Amygdala (tissue), 56 donors: ENCODE measurements around the gene CD82.

Experiments
- DNase-seq, 56 donors: peaks; one replicate each; lab custom pipeline; 2025; lab: John Stamatoyannopoulos, UW

Gene CD82

DNA sequence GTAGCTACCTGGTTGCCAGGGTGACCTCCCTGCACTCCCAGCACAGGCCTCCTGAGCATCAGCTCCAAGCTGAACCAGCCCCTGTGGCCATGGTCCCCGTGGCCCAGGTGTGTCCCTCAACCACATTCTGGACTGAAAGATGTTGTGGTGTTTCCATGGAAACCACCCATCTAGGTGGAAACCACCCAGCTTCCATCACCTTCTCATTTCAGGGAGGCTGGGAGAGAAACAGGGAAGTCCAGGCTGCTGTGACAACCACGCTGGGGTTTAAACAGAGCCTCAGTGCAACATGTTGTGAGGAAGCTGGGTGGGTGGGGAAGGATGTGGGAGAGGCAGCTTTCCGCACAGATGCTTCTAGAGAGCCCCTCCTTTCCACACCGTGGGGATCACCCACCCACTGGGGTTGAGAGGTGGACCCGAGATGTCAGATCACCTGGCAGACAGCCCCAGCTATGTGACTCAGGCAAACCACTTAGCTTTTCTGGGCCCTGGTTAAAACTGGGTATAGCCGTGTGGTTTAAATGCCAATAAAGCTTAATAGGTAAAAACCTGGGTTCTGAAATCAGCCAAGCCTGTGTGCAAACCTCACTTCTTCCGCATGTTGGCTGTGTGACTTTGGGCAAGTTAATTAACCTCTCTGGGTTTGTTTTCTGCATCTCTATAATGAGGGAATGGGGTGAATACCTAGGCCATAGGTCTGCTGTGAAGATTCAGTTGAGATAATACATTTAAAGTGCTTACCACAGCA, 46.4 kb downstream of the CD82 start:
- DNase-seq = peak in 4 of 56 donors; percentile 14 to 34 (median 26)

DNA sequence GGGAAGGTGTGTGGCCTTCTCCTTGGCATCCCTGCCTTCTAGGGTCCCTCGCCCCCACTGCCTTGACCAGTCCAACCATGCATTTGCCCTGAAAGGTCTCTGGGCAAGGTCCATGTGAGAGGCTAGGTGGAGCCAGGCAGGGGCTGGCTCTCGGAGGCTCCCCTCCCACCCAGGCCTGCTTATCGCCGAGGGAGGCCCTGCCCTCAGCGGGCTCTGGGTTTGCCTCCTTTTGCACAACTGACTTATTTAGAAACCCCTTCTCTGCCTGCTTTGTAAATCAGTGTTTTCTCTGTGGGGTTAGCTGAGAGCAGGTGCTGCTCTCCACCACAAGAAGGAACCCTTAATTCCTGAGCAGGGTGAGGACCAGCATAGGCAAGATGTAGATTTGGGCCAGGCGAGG, 47.7 kb downstream of the CD82 start:
- no peak for DNase-seq

DNA sequence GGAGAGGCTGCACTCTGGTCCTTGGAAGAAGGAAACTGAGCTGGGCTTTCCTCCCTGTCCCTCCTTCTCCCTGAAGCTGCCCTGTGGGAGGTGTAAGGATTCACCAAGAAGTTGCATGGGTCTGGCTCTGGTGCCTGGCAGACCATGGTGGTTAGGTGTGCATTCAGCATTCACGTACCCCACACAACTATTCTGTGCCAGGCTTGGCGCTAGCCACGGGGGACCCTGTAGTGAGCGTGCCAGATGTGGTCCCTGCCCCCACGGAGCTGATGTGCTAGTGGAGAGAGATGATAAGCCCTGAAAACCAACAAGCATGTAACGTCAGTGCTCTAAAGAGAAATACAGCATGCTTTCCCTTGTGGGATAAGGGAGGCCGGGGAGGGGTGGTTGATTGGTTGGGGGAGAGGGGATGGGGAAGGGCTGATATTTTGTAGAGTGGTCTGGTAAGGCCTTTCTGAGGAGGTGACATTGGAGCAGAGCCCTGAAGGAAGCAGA, 48.9 kb downstream of the CD82 start:
- no peak for DNase-seq

DNA sequence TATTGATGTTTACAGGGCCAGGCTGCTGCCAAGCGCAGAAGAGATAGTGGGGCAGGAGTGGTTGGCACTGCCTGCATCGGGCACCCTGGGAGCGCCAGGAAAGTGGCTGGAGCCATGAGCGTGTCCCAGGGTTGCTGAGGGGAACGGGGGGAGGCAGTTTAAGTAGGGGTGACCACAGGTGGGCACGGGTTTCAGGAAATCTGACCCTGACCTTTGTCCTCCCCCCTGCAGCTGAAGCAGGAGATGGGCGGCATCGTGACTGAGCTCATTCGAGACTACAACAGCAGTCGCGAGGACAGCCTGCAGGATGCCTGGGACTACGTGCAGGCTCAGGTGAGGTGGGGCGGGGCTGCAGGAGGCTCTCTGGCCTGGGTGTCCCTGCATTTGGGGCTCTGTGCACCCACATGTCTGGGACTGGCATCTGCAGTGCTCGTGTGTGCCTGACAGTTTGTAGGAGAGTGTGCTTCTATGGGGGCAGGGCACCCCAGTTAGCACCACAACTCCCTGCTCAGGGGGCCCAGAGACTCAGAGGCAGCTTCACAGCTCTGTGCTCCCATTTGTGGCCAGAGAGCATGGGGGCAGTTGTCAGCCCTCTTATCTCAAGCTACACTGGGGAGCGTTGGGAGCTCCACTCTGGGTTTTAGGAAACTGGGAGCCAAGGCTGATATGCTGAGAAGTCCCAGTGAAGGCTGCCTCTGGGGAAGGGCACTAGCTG, 49.7 kb downstream of the CD82 start:
- DNase-seq = no peak

DNA sequence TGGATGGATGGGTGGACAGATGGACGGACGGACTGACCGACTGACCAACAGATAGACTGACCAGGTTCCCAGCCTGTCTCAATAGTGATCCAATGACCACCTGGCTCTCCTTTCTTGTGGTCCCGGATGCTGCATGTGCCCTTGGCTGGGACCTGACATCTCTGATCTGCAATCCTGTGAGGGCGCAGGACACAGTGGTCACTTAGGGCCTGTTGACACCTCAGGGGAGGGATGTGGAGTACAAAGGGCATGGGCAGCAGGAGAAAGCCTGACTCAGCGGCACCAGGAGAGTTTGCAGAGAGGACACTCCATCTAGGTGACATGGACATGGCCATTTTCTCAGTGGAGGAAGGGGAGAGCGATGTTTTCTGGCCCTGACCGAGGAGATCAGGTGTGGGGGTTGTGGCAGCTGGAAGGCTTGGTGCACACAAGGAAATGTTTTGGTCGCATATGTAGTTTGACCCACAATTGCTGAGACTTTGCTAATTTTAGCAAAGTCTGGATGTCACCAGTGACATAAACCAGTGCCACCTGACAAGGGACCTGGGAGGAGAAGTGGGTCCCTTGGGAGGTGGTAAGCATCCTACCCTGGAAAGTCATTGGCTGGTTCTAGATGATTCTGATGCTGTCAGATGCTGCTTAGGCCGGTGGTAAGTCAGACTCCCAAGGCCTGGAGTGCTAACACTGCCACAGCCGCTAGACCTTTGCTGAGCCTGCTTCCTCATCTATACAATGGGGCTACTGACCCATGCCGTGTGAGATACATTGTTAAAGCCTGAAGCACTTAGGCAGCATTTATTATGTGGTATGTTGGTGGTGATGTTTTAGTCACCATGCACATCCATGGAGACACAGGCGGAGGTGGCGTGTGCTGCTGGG, 50.7 kb downstream of the CD82 start:
- DNase-seq = no peak

DNA sequence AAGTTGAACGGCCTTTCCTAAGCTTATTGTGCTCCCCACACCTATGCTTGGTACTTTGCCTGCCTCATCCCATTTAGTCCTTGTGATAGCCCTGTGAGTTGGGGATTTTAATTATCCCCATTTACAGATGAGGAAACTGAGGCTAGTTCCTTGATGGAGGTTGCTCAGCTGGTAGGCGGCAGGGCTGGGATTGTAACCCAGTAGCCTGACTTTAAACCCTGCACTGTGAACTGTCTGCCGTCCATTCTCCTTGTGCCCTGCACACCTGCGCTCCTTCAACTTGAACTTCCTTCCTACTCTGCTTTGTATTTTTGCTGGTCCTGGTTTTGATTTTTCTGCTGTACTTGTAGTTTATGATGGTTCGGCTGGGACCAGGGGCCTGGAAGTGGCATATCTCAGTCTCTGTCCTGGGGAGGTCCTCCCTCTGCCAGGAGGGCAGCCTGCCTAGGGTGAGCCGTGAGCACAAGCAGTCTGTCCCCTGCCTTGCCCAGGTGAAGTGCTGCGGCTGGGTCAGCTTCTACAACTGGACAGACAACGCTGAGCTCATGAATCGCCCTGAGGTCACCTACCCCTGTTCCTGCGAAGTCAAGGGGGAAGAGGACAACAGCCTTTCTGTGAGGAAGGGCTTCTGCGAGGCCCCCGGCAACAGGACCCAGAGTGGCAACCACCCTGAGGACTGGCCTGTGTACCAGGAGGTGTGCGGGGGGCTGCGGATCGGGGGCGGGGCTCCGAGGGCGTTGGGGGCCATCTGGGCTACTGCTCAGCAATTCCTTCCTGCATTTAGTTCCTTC, 52.4 kb downstream of the CD82 start:
- no peak for DNase-seq

DNA sequence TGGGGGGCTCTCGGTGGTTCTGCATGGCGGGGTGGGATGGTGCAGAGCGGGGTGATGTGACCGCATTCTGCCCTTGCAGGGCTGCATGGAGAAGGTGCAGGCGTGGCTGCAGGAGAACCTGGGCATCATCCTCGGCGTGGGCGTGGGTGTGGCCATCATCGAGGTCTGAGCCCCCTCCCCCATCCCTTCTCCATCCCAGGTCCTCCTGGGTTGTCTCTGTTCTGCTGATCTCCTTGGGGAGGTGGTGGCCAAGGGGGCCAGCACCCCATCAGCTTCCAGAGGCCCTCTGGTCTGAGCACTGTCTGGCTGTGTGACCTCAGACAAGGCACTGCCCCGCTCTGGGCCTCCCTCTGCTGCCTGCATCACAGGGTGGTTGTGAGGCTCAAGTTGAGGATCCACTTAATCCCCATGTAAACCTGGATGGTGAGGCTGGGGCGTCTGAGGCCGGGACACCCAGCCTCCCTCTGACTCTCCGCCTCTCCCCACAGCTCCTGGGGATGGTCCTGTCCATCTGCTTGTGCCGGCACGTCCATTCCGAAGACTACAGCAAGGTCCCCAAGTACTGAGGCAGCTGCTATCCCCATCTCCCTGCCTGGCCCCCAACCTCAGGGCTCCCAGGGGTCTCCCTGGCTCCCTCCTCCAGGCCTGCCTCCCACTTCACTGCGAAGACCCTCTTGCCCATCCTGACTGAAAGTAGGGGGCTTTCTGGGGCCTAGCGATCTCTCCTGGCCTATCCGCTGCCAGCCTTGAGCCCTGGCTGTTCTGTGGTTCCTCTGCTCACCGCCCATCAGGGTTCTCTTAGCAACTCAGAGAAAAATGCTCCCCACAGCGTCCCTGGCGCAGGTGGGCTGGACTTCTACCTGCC, 53.3 kb downstream of the CD82 start:
- DNase-seq = no peak

DNA sequence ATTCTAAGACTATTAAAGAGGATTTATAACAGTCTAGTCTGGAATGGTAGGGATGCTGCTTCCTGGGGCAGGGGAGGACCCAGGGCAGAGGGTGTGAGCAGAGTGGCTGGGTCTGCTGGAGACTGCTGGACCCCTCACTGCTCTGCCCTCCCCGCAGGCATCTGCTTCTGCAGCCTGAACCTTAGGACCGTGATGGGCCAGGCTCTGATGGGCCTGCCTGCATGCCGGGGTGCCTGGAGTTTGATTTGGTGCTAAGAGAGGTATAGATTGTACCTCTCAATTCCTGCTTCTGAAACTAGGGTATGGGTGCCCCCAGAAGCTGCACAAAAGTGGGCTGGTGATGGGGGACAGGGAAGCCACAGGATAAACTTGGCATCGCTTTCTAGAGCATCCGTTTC, 54.9 kb downstream of the CD82 start:
- DNase-seq = no peak

DNA sequence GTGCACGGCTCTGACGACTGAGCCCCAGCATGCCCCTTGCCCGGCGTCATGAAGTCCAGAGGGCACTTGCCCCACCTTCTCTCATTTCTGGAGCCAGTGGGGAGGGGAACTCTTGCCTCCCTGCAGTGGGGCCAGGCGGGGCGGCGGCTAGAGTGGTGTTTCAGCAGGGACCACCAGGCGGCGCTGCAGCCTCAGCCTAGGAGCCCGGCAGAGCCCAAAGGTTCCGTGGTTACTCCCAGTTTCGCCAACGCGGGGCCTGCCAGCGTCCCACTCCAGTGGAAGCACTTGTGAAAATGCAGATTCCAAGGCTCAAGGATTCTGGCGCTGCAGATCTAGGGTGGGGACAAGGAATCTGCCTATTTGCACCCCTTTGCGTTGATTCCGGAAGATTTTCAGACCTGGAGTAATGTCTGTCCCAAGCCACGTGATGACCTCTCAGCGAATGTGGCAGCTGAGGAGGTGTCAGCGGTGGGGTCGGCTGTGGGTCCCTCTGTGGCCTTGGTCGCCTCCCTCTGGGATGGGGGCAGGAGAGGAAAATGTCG, 55.7 kb downstream of the CD82 start:
- DNase-seq = peak in 49 of 56 donors; percentile 31 to 86 (median 67)

DNA sequence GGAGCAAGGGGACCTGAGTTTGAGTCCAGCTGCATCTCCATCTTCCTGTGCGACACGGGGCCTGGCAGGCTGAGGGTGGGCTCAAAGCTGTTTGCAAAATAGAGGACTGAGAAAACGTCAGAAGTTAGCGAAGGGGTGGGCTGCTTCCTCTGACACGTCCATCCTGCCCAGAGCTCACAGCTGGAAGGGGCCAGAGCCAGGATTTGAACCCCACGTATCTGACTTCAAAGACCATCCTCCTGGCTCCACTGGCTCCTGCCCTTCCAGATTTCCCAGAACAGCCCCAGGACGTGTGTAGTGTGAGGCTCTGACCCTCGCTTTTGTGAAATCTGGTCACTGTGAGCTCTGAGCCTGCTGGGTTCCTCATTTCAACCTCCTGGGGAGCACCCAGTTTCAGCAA, 56.3 kb downstream of the CD82 start:
- DNase-seq = no peak

DNA sequence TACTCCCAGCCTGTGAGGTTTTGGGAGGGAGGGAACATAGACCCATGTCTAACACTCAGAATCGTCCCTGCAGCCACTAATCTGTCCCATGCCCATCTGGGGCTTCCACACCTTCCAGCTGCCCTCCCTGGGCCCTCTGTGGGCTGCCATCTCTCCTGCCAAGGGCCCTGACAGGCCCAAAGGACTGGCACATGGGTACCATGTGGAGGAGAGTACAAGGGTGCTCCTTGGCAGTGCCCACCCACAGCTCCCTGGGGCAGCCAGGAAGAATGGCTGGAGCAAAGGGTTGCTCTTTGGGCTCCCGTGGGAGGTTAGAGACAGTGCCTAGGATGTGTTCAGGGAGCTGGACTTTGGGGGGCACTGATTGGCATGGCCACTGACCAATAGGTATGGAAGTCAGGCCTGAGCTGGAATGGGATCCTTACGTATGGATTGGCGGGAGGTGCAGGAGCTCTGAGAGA, 56.8 kb downstream of the CD82 start:
- no peak for DNase-seq

DNA sequence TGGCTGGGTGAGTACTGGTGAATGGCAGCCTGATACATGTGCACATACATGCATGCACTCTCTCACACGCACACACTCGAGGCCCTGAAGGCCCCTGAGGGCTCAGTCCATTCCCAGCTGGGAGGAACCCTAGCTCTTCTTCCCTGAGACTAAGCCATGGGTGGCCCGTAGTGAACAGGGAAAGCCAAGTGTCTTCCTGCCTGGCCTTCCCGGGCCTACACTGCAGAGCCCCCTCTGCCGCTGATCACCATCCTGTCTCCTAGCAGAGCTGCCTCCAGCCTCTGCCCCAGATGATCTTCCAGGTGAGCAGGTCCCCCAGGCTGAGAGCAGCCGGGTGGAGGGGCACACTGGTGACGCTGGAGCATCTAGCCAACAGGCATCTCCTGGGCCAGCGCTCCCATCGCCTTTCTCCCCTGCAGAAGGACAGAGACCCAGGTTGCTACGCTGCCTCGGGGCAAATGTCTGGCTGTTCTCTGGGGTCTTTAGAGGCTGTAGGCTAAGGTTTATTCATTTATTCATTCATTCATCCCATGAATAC, 57.3 kb downstream of the CD82 start:
- DNase-seq = no peak

DNA sequence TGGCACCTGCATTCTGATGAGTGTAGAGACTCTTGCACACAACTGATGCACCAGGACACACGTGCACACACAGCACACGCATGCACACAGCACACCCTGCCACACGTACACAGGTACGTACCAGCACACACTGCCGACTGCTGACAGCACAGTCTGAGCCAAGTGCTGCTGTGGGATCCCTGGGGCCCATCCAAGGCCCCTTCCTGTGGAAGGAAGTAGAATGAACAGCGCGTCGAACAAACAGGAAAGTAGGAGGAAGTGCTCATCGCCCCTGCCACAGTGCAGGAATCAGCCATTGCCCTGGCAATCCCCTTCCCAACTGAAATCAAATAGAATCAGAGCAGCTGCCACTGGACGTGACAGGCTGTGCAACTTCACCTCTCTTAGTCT, 57.9 kb downstream of the CD82 start:
- no peak for DNase-seq

DNA sequence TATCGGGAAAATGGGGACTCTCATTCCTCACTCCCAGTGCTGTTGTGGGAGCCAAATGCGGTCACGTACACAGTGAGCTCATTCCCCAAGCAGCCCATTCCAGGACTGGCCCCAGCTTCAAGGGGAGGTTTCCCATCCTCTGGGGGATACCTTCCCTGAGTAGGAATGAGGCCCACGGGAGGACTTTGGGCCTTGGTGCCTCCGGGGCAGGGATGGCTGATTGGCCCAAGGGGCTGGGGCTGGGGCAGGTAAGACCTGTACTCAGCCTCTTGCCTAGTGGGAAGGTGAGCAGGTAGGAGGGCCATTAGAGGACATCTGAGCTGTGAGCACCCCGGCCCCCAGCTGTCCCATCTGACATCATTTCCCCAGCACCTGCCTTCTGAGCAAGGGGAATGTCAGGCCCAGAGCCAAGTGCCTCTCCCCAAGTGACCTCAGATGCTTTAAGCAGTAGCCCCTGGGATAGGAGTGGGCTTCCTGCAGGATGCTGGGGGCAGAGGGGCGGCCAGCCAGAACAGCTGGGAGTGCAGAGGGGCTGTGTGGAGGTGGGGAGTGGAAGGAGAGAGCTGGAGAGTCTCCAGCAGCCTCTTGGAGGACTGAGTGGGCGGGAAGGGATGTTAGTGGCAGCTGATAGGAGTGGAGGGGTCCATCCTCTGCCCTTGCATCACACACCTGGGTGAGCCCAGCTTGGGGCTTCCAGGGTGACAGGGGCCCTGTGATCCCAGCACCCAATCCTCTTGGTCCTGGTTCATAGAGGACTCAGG, 58.4 kb downstream of the CD82 start:
- no peak for DNase-seq

DNA sequence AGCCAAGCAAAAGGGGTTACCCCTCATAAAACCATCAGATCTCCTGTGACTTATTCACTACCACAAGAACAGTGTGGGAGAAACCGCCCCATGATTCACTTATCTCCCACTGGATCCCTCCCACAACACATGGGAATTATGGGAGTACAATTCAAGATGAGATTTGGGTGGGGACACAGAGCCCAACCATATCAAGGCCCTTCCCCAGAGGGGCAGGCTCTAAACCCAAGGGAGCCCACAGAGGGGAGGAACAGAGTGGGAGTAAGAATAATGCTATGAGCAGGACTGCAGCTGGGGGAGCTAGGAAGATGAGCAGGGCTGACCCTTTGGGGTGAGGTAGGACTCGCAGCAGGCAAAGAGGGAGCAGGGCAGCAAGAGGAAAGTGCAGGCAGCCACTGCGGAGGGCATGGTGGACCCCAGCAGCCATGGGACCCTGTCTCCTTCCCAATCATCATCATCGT, 59.3 kb downstream of the CD82 start:
- no peak for DNase-seq

DNA sequence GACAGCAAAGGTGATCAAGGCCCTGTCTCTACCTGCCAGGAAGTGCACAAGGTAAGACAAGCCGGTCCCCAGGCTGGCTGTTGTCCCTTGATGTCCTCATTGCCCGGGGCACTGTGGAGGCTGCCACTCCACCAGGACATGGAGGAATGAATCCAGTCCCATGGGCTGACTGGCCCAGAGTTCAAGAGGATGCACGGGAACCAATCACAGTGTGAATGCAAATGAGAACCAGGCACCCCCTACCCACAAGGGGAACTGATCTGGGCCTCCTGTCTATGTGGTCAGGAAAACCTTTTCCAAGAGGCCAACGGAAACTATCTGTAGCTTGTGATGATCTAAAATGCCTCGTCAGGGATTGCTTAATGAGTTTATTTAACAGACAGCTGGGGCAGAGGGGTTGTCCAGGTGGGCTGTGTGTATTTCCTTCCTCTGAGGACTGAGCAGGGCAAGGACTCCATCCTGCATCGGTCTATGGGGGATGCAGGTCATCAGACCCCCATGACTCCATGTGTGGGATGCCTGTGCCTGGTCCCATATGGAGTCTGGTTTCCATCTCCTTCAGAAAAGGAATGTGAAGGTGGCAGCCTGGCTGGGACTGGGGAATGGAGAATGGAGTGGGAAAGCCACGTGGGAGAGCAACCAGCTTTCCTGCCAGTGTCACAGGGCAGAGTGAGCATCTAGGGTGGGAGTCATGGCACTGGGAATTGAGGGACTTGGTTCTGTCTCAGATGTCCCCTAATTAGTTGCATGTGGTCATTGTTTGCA, 60.5 kb downstream of the CD82 start:
- DNase-seq = no peak

DNA sequence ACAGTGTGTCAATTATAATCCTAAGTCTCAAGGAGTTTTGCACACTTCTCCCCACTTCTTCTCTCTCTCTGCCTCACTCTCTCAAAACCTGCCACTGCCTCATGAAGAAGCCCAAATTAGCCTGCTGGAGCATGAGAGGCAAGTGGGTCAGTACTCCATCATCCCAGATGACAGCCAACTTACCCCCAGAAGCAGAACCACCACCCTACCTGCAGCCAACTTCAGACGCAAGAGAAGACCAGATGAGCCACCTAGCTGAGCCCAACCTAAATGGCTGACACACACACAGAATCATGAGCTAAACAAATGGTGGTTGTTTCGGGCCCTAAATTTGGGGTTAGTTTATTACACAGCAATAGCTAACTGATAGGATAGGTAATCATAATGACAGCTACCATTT, 61.2 kb downstream of the CD82 start:
- no peak for DNase-seq
